Activated T-helper 2 cell treated with anti-CD3 and anti-CD28 coated beads, Interferon-gamma antibody, Interleukin-2, Interleukin-4, amounts not matched to agents 10 μg/mL and 5 μg/mL and 100 μg/mL, durations not matched to agents 14 hours and 24 hours and 36 hours (primary cell): Measurements from ENCODE around the gene C2orf66. TPM values are rescaled to one million over a fixed set of nuclear protein-coding genes. Genes with fewer than 3 reads are reported as not detected.

Experiments
- DNase-seq: peaks from one replicate; pipeline ENCODE4 v3.0.0; 2021; ENCODE audit warnings: low spot score
- H3K27ac Mint-ChIP-seq: one replicate; pipeline ENCODE4 v1.8.0; 2021; ENCODE audit warnings: mixed read lengths
- H3K27me3 Mint-ChIP-seq: one replicate; pipeline ENCODE4 v1.8.0; 2021; ENCODE audit warnings: low read depth, mixed read lengths
- H3K36me3 Mint-ChIP-seq: one replicate; pipeline ENCODE4 v1.8.0; 2021; ENCODE audit warnings: low read depth, mixed read lengths
- H3K4me1 Mint-ChIP-seq: one replicate; pipeline ENCODE4 v1.8.0; 2021; ENCODE audit warnings: low read depth, mixed read lengths
- H3K4me3 Mint-ChIP-seq: one replicate; pipeline ENCODE4 v1.8.0; 2021; ENCODE audit warnings: low read depth, mild to moderate bottlenecking, moderate library complexity, mixed read lengths
- H3K9me3 Mint-ChIP-seq: one replicate; pipeline ENCODE4 v1.8.0; 2021; ENCODE audit warnings: mixed read lengths
- intact Hi-C: fragments of 100-400 bp; cut with micrococcal nuclease; formaldehyde crosslinking; loops from one replicate; pipeline ENCODE4 v1.15.1; 2023
- total RNA-seq: library from RNA; stranded (reverse); gene quantifications from 2 replicates; pipeline ENCODE4 v1.2.3, GENCODE V29; 2022

The C2orf66 gene
- total RNA-seq, 1 donor from 2014 or later = 0.25 TPM

DNA sequence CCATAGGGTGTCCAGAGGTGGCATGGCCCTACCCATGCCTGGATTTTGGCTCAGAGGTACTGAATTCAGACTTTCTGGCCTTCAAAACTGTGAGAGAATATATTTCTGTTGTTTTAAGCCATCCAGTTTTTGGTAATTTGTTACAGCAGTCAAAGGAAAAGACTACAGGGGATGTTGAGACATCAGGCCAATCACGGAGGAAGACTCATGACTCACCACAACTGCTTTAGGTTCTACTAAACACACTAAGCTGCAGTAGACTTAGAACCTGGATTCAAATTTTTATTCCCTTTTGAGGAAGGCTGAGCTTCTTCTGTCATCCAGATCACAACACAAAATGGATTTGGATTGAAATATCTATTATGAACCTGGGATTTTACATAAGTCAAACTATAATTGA is 12.0 kb upstream of the C2orf66 start:
- intact Hi-C loops = no loop called here
- Mint-ChIP-seq H3K4me3 (no peak overlapping the region), H3K36me3 (peaks cover 6% of the 10 kb centered on the region), H3K27me3 (peaks cover 1% of the 10 kb centered on the region), H3K9me3 (peaks cover 20% of the 10 kb centered on the region), H3K27ac (no peak overlapping the region), H3K4me1 (no peaks in the 10 kb centered on the region)
- no peak for DNase-seq

DNA sequence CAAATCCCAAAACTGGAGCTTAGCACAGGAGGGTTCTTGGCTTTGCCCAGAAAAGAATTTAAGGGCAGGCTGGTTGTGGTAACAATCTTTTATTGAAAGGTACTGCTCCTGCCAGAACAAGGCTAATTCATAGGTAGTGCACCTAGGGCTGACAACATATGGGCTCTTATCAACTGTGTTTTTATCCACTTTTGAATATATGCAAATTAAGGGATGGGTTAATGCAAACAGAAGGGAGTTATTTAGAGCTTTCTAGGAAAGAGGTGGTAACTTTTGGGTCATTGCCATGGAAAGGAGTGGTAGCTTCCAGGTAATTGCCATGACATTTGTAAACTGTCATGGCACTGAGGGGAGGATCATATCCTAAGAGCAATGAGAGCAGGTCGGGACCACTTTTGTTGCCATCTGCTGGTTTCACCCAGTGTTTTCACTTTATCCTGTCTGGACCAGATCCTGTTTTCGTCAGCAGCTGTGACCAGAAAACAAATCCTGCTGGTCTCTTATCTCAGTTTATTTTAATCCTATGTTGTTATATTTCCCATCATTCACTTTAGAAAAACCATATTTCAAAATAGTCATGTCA is 981 bp downstream of the C2orf66 start:
- Mint-ChIP-seq H3K27ac (no peak overlapping the region), H3K4me1 (no peaks in the 10 kb centered on the region), H3K9me3 (no peaks in the 10 kb centered on the region), H3K36me3 (no peaks in the 10 kb centered on the region), H3K4me3 (no peak overlapping the region), H3K27me3 (peaks cover 24% of the 10 kb centered on the region)
- intact Hi-C loops = no loop called here
- no peak for DNase-seq

DNA sequence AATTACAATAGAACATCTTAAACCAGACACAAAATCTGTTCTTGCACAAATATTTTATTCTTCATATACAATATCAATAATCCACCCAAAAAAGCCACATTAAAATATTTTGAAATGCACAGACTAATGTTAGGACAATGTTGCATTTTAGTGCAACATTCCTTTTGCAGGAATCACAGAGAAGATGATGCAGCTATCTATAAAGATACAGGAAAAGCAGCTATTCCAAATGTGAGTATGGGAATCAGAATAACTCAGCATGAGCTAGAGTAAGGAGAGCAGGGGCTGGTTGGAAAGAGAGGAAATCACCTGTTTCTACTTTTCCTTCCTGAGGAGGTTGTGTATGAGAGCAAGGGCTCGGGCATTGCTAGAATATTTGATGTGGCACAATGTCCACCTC is 4.8 kb downstream of the C2orf66 start:
- Mint-ChIP-seq H3K4me3 (no peak overlapping the region), H3K36me3 (peaks cover 3% of the 10 kb centered on the region), H3K4me1 (peaks cover 15% of the 10 kb centered on the region), H3K27ac (no peak overlapping the region), H3K9me3 (peaks cover 5% of the 10 kb centered on the region), H3K27me3 (peaks cover 3% of the 10 kb centered on the region)
- intact Hi-C loops = loop anchor here (5.0 kb wide), 1 partner anchor 167 kb away; the partner anchor contains the start of gene CCDC150
- DNase-seq = no peak

DNA sequence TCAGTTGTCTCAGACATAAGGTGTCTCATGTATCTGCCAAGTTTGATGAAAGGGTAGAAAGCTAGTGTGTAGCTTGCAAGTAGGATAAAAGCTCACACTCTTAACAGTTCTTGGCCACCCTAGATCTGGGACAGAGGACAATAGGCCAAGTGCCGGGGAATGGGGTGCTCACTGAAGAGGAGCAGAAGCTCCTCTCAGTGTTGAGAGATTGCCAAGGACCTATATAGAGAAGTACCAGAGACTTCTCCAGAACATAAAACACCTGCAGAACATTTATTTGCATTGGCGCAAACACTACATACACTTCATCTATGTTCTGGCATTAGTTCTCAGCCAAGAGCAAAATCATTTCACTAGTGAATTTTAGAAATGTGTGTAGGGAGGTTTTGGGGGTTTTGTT is 6.8 kb downstream of the C2orf66 start:
- intact Hi-C loops = loop anchor here (5.0 kb wide), 1 partner anchor 165 kb away; the partner anchor contains the start of gene CCDC150

DNA sequence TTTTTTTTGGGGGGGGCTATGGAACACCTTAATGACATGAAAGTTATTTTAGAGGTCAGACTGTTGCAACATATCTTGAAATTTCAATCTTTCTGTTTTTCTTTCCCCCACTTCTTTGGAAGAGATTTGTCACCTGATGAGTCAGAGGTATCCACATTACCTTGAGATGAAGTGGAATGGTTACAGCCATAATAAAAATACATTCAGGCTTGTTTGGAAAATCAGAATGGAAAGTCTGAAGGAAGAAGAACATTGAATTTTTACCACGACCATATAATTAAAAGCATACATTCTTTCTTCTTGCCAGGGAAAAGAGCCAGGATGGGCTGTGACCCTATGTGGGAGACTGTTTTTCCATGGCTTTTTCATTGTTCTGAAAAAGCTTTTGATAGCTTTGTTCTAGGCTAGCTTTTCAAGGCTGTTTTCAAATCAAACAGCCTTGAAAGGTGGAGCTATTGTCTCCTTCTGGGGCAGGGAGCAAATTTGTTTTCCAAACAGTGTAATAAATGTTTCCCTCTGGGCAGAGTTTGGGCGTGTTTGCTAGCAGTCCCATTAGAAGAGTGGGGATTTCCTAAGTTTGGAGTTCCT is 7.4 kb downstream of the C2orf66 start:
- intact Hi-C loops = loop anchor here (5.0 kb wide), 1 partner anchor 164 kb away; the partner anchor contains the start of gene CCDC150
- Mint-ChIP-seq H3K4me3 (no peak overlapping the region), H3K27ac (no peak overlapping the region), H3K9me3 (peaks cover 5% of the 10 kb centered on the region), H3K36me3 (peaks cover 14% of the 10 kb centered on the region), H3K27me3 (no peaks in the 10 kb centered on the region), H3K4me1 (peaks cover 21% of the 10 kb centered on the region)
- no peak for DNase-seq

More for the DNA sequence above, 6.8 kb downstream of the C2orf66 start:
- peaks cover 5% of the 10 kb centered on the region for H3K9me3 Mint-ChIP-seq
- peaks cover 7% of the 10 kb centered on the region for H3K36me3 Mint-ChIP-seq
- H3K27ac Mint-ChIP-seq = no peak overlapping the region
- peaks cover 17% of the 10 kb centered on the region for H3K4me1 Mint-ChIP-seq
- DNase-seq = no peak
- no peak overlapping the region for H3K4me3 Mint-ChIP-seq
- no peaks in the 10 kb centered on the region for H3K27me3 Mint-ChIP-seq

DNA sequence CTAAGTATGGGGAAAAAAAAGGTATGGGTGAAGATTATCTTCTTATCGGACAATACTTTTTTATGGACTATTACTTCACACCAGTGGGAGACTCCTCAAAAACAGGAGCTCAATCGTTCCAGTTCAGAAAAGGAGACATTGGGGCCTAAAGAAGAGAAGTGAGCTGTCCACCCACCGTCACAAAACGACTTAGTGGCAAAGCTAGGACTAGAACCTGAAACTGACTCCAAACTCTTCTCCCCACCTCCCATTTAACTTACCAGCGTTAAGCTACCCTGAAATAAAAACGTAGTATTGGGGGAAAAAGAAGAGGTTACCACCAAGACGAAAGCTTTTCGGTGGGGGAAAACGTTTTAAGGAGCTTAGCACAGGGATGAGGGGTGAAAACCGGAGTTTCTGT is 10.2 kb downstream of the C2orf66 start:
- H3K27ac Mint-ChIP-seq = peak overlapping the region; percentile 95
- peaks cover 28% of the 10 kb centered on the region for H3K4me1 Mint-ChIP-seq
- no peaks in the 10 kb centered on the region for H3K27me3 Mint-ChIP-seq
- peaks cover 5% of the 10 kb centered on the region for H3K9me3 Mint-ChIP-seq
- DNase-seq = no peak
- intact Hi-C loops = loop anchor here (5.0 kb wide), 2 partner anchors 118 to 188 kb away; no protein-coding TSS in a partner anchor
- peak overlapping the region; percentile 98 for H3K4me3 Mint-ChIP-seq
- peaks cover 31% of the 10 kb centered on the region for H3K36me3 Mint-ChIP-seq

DNA sequence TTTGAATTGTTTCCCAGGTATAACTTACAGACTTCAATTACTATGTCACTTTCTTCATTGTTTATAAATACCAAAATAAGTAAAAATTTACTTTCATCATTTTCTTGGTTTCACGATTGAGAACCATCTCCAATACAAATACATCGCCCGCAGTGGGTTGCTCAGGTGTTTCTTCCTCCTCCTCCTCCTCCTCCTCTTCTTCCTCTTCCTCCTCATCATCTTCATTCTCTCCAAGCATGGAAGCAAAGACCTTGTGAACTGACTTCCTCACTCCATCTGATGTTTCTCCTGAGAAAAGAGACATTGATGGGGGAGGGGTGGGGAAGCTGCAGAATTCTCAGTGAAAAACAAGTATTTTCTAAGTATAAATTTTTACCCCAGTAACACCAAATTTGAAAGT is 16.3 kb downstream of the C2orf66 start:
- no peak overlapping the region for H3K4me3 Mint-ChIP-seq
- intact Hi-C loops = no loop called here
- no peaks in the 10 kb centered on the region for H3K27me3 Mint-ChIP-seq
- H3K4me1 Mint-ChIP-seq = peaks cover 13% of the 10 kb centered on the region
- no peaks in the 10 kb centered on the region for H3K9me3 Mint-ChIP-seq
- H3K27ac Mint-ChIP-seq = no peak overlapping the region
- peaks cover 75% of the 10 kb centered on the region for H3K36me3 Mint-ChIP-seq
- no peak for DNase-seq

DNA sequence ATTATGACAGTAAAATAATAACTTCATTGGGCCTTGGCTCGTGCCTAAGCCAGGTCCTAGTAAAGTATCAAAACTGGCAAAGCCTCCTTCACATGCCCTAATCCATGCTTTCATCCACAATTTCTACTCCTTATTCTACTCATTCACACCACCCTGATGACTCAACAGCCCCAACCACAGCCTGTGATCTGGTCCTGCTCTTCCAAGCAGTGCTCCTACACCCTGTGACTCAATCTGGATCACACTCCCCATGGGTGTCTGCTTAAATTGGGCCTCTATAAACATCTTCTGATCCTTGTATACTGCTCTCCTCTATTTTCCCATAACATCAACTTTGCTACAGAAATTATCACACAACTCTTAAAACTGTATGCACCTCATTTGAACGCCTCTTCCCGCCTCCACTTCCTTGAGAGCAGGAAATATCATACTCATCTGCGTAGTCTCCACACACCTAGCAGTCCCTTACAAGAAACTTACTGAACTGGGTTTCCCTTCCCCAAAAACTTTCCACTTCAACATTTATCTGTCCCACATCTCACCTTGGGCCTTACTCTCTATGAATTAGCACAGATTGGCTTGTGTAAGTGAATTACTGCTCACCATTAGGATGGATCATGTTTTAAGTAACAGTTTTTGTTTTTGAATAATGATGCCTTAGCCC is 25.6 kb downstream of the C2orf66 start:
- Mint-ChIP-seq H3K27me3 (no peaks in the 10 kb centered on the region), H3K36me3 (peaks cover 40% of the 10 kb centered on the region), H3K4me3 (no peak overlapping the region), H3K9me3 (no peaks in the 10 kb centered on the region), H3K27ac (peak overlapping the region; percentile 56), H3K4me1 (peaks cover 8% of the 10 kb centered on the region)
- intact Hi-C loops = no loop called here
- DNase-seq = no peak

DNA sequence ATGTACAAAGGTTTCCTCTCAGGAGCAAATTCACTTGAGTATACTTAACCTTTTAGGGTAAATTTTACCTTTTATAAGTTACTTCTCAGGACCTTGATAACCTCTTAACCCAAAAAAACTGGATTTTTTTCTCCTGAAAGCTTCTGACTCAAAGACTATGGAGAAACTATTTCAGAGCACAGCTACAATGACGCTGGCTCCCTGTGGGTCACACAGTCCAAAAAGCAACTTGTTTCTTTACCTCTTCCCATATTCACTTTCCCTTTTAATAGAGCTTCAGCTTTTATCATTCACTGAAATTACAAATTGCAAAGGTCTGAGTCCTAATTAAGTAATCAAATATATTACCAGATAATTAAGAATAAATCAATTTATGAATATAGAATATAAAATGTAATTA is 42.1 kb downstream of the C2orf66 start:
- Mint-ChIP-seq H3K9me3 (no peaks in the 10 kb centered on the region), H3K4me3 (no peak overlapping the region), H3K36me3 (peaks cover 64% of the 10 kb centered on the region), H3K27ac (no peak overlapping the region), H3K4me1 (no peaks in the 10 kb centered on the region), H3K27me3 (no peaks in the 10 kb centered on the region)
- intact Hi-C loops = no loop called here
- DNase-seq = no peak

DNA sequence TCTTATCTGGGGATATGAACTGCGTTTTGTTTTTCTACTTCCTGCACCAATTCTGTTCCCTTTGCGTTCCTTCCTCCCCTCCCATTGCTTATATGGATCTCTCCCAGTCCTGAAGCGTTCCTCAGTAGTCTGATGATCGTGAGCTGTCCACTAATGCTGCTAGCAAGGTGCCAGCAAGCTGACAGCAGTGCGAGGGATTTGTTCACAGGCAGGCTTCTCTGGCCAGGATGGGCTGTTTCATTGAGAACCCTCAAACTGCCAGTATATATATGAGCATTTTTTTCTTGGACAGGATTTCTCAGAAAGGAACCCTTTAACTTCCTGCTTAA is 49.8 kb downstream of the C2orf66 start:
- DNase-seq = no peak

DNA sequence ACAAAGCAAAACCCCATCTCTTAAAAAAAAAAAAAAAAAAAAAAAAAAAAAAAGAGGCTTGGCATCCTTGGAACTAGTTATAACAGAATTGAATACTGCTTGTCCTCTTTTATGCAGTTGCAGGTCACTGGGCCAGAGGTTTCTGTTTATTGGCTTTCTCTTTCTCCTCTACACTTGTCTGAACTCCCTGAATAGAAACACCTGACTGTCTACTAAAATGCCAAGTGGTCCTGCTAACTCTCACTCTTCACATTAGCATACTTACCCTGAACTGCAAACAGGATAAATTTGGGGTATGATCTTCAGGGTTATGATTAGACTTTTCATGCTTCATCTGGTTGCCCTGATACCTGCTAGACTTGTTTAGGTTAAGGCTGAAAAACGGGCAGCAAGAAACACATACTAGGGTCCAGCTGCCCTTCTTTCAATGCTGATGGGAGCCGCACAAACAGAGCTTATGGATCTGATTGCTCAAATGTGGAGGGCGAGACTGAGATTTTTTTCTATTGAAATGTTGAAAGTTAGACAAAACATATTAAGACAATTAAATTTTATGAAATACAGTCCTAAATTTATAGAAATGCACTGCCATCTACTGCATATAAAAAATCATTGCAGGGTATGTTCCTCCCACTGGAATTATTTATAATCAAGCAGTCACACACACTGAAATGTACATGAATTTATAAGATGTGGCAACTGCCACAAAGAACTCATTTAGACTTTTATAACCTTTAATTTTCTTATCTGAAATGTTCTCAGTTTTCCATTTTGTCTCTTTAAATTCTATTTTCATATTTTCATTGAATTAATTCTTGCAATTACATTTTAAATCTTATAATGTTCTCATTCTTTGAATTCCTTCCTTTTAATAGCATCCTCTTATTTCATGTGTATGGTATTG is 50.4 kb downstream of the C2orf66 start:
- peaks cover 2% of the 10 kb centered on the region for H3K4me1 Mint-ChIP-seq
- H3K27me3 Mint-ChIP-seq = no peaks in the 10 kb centered on the region
- peaks cover 28% of the 10 kb centered on the region for H3K9me3 Mint-ChIP-seq
- no peak overlapping the region for H3K4me3 Mint-ChIP-seq
- no peak for DNase-seq
- intact Hi-C loops = loop anchor here (10.0 kb wide), 1 partner anchor 224 kb away; no protein-coding TSS in a partner anchor
- H3K27ac Mint-ChIP-seq = no peak overlapping the region
- H3K36me3 Mint-ChIP-seq = peaks cover 56% of the 10 kb centered on the region

More for the DNA sequence above, 49.8 kb downstream of the C2orf66 start:
- Mint-ChIP-seq H3K9me3 (peaks cover 23% of the 10 kb centered on the region), H3K36me3 (peaks cover 63% of the 10 kb centered on the region), H3K27ac (no peak overlapping the region), H3K4me3 (no peak overlapping the region), H3K27me3 (no peaks in the 10 kb centered on the region), H3K4me1 (peaks cover 2% of the 10 kb centered on the region)
- intact Hi-C loops = loop anchor here (10.0 kb wide), 1 partner anchor 225 kb away; no protein-coding TSS in a partner anchor
